Fibroblast of peridontal ligament (primary cell): ENCODE results near the gene ABCA2.
"Not testable (repeated sequence)": the region's sequence is repeated elsewhere in the genome, so short reads cannot be mapped to it uniquely, and the experiment has no call there.

ENCODE experiments used
- DNase-seq: peaks from one replicate; pipeline ENCODE4 v3.0.0-alpha.2; 2010; ENCODE audit errors: extremely low read depth

ABCA2 gene

GRCh38 chr9:137044502-137045177, 16.6 kb upstream of the ABCA2 start:
- DNase-seq: no peak

DNA sequence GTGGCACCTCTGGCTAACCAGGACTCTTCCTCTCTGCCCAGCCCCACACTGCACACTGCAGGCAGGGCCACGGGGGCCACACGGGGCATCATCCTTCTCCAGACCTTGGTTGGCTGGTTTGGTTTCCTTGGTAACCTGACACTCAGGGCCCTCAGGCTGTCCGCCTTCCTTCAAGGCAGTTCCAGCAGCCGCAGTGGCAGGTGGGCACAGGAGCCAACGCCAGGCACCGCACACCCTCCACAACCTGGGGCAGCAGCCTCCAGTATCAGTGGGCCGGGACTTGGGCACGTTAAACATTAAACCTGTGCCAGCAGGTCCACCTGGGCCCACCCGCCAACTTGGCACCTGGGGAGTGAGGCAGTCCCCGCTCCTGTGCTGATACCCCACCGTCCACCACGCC, 16.0 kb upstream of the ABCA2 start:
- no peak for DNase-seq

- DNase-seq: no peak
Observed at GRCh38 chr9:137042751-137043727, 15.0 kb upstream of the ABCA2 start.

DNA sequence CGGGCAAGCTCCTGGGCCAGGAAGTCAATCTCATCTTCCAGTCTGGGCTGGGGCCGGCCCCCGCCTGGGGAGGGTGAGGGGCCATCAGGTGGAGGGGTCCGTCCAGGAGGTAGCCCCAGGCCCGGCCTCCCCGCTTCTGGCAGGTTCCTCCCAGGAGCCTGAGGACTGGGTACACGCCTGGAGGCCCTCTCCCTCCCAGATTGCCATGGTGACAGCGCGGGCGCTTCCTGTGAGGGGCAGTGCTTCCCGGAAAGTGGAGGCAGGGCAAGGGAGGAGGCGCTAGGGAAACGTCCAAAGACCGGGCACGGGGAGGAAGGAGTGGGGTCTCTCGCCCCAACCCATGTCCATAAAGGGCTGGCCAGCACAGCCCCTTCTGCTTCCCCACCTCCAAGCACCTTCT, 13.1 kb upstream of the ABCA2 start:
- DNase-seq: no peak

GRCh38 chr9:137040568-137040967, 12.5 kb upstream of the ABCA2 start:
- no peak for DNase-seq

DNA sequence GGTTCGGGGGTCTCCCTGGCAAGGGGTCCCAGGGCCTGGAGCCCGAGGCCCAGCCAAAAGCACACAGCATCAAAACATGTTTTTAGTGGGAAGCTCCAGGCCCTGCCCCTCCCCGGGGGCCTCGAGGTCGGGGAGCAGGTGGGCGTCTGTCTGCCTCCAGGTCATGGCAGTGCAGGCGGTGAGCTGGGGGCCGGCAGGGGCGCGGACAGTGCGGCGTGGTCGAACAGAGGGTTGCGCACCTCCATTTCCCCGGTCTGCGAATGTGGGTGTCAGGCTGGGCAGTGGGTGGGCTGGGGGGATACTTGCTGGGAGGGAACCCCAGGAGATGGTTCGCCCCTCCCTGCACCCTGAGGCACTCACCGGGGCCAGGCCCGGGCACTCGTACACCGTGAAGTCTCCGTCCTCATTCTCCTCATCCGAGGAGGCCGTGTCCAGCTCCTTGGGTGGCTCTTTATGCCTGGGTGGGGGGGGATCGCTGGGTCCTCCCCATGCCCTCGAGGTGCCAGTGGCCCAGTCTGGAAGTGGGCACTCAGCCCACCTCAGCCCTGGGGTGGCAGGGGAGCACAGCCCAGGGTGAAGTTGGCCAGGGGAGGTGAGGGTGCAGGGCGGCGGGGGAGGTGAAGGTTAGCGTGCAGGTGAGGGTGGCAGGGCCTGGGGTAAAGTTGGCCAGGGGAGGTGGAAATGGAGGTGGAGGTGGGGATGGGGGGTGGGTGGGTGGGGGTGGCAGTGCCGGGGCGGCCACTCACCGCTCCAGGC, 11.8 kb upstream of the ABCA2 start:
- no peak for DNase-seq

DNA sequence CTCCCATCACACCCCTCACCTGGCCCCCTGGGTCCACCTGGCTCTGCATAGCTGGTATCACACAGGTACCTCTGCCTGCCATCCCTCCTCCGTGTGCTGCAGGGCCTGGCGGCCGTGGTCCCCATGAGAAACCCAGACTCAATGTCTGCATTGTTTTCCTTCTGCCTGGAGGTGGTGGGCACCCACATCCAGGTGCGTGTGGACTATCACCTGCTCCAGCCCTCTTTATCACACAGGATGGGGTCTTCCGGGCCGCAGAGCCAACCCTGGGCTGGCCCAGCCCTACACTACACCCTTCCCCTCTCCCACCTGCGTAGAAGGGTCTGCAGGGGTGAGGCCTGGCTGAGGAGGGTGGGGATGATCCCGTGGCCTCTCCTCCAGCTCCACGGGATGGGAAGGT, 10.9 kb upstream of the ABCA2 start:
- DNase-seq: no peak

- no peak for DNase-seq
Observed at GRCh38 chr9:137037483-137037882, 9.4 kb upstream of the ABCA2 start.

GRCh38 chr9:137037035-137037434, 9.0 kb upstream of the ABCA2 start:
- DNase-seq: no peak

GRCh38 chr9:137035937-137036336, 7.9 kb upstream of the ABCA2 start:
- no peak for DNase-seq

- DNase-seq: no peak
Observed at GRCh38 chr9:137035507-137035834, 7.4 kb upstream of the ABCA2 start.

DNA sequence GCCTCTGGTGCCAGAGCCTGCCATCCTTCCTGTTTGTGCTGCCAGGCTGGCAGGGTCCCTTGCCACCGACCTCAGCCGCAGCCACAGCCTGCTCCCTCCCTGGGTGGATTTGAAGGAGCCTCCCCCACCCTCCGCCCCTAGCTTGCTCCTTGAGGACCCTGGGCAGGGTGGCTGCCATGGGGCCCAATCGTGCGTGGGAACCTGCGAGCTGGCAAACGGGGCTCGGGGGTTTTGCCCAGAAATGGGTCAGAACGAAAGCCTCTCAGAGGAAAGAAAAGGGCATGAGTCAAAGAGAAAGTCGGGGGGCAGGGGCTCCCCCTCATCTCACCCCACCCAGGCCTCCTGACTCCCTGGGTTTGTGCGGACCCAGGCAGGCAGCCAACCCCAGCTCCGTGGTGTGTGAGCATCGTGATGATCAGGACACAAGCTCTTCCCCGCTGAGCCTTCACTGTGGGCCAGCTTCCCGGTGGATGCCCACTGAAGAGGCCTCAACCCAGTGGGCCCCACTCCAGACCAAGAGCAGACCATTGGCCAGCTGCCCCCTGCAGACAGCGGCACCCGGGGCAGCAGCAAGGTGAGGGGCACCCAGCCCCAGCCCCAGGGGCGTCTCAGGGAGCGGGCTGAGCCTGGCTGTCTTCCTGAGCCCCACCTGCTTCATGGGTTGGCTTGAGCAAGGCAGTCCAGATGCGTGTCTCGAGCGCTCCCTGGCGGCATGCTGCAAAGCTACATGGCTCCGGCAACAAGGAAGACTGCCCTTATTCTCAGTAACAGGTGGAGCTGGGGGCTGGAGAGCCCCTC, 6.9 kb upstream of the ABCA2 start:
- peak; percentile 76 for DNase-seq

GRCh38 chr9:137034039-137034708, 6.1 kb upstream of the ABCA2 start:
- no peak for DNase-seq

GRCh38 chr9:137033481-137033880, 5.4 kb upstream of the ABCA2 start:
- not testable (repeated sequence) for DNase-seq

GRCh38 chr9:137032858-137033257, 4.8 kb upstream of the ABCA2 start:
- no peak for DNase-seq

- DNase-seq: no peak
Observed at GRCh38 chr9:137031904-137032640, 4.0 kb upstream of the ABCA2 start, which contains the start of gene FUT7. Gene FUT7 (minus strand): TSS chr9:137032088. CDS start chr9:137031991, 97 bp downstream.

DNA sequence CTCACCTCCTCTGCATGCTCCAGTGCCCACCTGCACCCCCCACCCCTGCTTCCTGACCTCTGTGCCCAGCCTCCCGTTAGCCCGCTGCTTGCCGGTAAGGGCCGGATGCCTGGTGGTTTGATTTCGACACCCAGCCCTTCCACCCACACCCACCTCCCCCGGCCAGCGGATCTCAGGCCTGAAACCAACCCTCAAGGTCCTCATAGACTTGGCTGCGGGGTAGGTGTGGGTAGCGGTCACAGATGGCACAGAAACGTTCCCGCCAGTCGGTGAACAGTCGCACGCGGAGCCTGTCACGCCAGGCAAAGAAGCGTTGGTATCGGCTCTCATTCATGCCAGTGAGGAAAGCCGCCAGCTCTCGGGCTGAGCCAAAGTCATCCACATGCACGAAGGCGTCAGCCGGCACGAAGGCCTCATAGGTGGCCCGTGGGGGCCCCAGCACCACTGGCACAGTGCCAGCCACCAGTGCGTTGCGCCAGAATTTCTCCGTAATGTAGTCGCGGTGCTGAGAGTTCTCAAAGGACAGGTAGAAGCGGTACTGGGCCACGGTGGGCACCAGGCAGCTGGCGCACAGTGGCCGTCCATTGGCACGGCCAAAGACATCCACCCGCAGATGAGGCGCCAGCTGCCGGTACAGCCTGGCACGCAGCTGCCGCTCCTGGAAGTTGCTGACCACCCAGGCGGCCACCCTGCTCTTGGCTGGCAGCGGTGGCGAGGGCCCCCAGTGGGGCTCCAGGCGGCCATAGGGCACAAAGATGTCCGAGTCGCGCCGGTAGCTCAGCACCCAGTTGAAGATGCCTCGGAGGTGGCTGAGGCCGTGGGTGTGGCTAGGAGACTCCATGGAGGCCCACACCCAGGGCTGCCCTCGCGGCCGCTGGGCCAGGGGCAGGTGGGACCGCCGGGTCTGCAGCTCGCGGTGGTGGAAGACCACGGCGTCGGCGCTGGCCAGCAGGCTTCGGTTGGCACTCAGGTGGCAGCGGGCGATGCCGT, 2.8 kb upstream of the ABCA2 start:
- DNase-seq: no peak

DNA sequence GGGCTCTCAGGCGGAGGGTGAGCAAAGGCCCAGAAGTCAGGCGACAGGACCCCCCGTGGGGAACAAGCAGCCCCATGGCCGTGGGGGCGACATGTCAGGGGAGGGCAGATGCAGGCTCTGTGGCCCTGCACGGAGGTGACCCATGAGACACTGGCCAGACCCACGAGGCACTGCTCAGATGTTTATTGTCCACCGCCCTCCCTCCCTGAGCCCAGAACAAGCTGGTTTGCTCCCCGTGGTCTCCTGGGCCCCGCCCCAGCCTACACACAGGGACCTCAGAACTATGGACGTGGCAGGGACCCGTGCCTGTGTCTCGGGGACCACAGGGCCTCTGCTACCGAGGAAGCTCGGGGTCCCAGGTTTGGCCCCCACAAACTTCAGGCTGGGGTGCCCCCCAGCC, 2.0 kb upstream of the ABCA2 start:
- DNase-seq: no peak
